NCI-H446 treated with DMSO at 0.1 percent for 48 hours (cell line): ENCODE measurements around the gene SLC25A38.

ENCODE experiments used
- DNase-seq: peaks from one replicate; lab custom pipeline; 2025; lab: John Stamatoyannopoulos, UW

SLC25A38 gene

GRCh38 chr3:39433642-39434041 is 50.5 kb downstream of the SLC25A38 start:
- no peak for DNase-seq

DNA sequence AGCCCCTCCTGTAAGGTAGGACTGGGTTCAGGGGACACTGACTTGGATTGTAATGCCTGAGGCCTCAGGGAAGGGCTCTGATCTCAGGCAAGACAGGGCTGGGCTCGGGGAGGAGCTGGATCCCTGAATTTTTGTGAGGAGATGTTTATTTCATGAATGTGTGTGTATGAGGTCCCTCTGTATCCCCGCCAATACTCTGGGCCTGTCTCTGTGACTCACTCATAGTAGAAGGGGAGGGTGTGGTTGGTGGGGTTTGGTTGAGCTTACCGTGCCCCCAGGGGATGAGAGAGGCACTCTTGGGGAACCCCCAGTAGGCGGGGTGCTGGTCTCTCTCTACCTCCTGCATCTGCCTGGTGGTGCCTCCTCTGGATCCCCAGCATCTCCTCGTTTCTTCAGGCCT is 51.4 kb downstream of the SLC25A38 start:
- no peak for DNase-seq

DNA sequence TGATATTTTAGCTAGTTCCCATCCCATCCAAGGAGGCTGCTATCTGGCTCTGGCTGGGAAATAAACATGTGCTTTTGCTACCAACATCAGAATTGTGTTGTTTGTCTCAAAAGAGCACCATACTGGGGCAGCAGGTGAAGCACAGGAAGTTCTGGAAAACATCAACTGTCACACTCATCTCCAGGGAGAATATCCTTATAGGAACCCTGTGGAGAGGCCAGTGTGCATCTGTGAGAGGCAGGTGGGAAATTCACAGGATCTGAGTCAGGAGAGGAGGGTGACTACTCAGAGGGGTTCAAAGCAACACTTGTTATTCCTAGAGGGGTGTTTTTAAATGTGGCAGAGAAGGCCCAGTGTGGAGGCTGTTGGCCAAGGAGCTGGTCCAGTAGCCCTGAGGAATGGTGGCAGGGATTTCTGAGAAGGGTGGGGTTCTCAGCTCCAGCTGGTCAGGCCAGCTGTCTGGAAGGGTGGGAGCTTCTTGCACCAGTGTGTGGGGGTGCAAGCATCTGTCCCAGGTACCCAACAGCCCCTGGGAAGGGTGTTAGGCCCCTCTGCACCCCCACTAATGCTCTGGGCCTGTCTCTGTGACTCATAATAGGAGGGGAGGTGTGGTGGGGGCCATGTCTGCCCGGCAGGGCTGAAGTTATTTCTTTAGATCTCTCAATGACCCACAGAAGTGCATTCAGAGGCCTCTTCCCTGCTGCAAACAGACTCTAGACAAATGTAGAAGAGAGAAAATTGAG is 52.0 kb downstream of the SLC25A38 start:
- no peak for DNase-seq

DNA sequence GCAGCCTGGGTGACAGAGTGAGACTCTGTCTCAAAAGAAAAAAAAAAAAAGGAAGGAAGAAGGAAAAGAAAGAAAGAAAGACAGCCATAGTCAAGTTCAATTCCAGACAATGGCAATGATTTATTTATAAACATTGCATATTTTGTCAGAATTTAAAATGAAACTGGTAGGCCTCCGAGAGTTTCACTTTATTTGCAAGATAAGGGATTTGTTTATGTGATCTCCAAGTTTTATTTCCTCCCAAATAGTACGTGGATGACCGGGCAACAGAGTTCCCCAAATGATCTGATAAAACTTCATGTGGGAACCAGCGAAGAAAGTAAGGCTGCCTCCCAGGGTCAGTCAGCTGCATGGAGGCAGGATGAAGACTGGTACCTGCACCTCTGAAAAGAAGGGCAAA is 55.7 kb downstream of the SLC25A38 start:
- DNase-seq: no peak

- no peak for DNase-seq
Observed at GRCh38 chr3:39440316-39440715, 57.1 kb downstream of the SLC25A38 start.

GRCh38 chr3:39443530-39443929 is 60.4 kb downstream of the SLC25A38 start:
- no peak for DNase-seq

DNA sequence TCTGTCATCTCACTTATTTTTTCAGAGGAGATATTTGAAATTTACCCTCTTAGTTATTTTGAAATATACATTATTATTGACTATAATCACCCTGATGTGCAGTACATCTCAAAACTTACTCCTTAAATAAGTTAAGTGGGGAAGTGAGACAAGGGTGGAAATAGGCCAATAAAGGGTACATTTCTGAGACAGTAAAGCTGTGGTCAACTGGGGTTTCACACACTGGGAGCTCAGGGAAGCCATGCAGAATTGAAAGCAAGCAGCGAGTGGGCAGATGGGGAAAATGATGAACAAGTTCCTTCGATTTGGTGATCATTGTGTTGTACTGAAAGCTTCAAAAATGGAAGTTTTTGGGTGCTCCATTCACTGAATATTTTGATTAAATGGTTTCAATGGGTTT is 62.8 kb downstream of the SLC25A38 start:
- no peak for DNase-seq

GRCh38 chr3:39446444-39446843 is 63.3 kb downstream of the SLC25A38 start:
- no peak for DNase-seq
